Neuronal stem cell (in vitro differentiated cells): ENCODE results near the gene CEACAM16.
"Not testable (repeated sequence)": the region's sequence is repeated elsewhere in the genome, so short reads cannot be mapped to it uniquely, and the experiment has no call there.

Experiments
- DNase-seq: peaks from one replicate; pipeline ENCODE4 v3.0.0-alpha.2; 2013; ENCODE audit warnings: low spot score
- H2AFZ ChIP-seq: one replicate; pipeline ENCODE4 v1.6.1; 2013; ENCODE audit warnings: mild to moderate bottlenecking, low read length, inconsistent platforms
- H2AK5ac ChIP-seq: 2 replicates; pipeline ENCODE4 v1.6.1; 2013; ENCODE audit warnings: low read depth, mild to moderate bottlenecking, inconsistent platforms, low read length, moderate library complexity, mixed read lengths
- H2BK120ac ChIP-seq: 2 replicates; pipeline ENCODE4 v1.6.1; 2013; ENCODE audit warnings: low read depth, mild to moderate bottlenecking, inconsistent platforms, low read length, moderate library complexity, mixed read lengths
- H2BK12ac ChIP-seq: one replicate; pipeline ENCODE4 v1.6.1; 2013; ENCODE audit warnings: low read length, inconsistent platforms
- H2BK15ac ChIP-seq: 2 replicates; pipeline ENCODE4 v1.6.1; 2013; ENCODE audit warnings: mild to moderate bottlenecking, low read length, inconsistent platforms, mixed read lengths
- H2BK5ac ChIP-seq: one replicate; pipeline ENCODE4 v1.6.1; 2013; ENCODE audit warnings: inconsistent platforms, mild to moderate bottlenecking, low read length, moderate library complexity
- H3K14ac ChIP-seq: one replicate; pipeline ENCODE4 v1.6.1; 2013; ENCODE audit warnings: low read length, inconsistent platforms
- H3K18ac ChIP-seq: 2 replicates; pipeline ENCODE4 v1.6.1; 2013; ENCODE audit warnings: low read length, inconsistent platforms
- H3K23ac ChIP-seq: 2 replicates; pipeline ENCODE4 v1.6.1; 2013; ENCODE audit warnings: low read depth, mild to moderate bottlenecking, mixed read lengths, low read length, inconsistent platforms; ENCODE audit not compliant: poor library complexity
- H3K27ac ChIP-seq: replicated peaks from 3 replicates; pipeline ENCODE4 v1.5.1; 2013; ENCODE audit warnings: low read length, inconsistent platforms
- H3K27me3 ChIP-seq, 3 experiments: 2 replicates each; pipeline ENCODE4 v1.6.1; 2013; ENCODE audit warnings: low read length in 3 of 3, mild to moderate bottlenecking in 2 of 3, inconsistent platforms in 1 of 3, low read depth in 1 of 3, mixed read lengths in 1 of 3, moderate library complexity in 1 of 3; ENCODE audit not compliant: control insufficient read depth in 3 of 3, insufficient read depth in 3 of 3
- H3K36me3 ChIP-seq, 2 donors: replicated peaks in 1 of 2; 2 replicates each; pipeline ENCODE4 v1.6.1; 2013; ENCODE audit warnings: low read length in 2 of 2; ENCODE audit not compliant: control insufficient read depth in 2 of 2, insufficient read depth in 2 of 2
- H3K4ac ChIP-seq: 2 replicates; pipeline ENCODE4 v1.6.1; 2013; ENCODE audit warnings: inconsistent platforms, mild to moderate bottlenecking, low read length, moderate library complexity
- H3K4me1 ChIP-seq, 2 donors: 1 replicate in 1 of 2; 2 replicates in 1 of 2; pipeline ENCODE4 v1.6.1; 2013; ENCODE audit warnings: low read length in 2 of 2, low read depth in 1 of 2; ENCODE audit not compliant: control insufficient read depth in 2 of 2, insufficient read depth in 1 of 2
- H3K4me2 ChIP-seq: one replicate; pipeline ENCODE4 v1.6.1; 2013; ENCODE audit warnings: mild to moderate bottlenecking, low read length, inconsistent platforms; ENCODE audit not compliant: insufficient read depth, poor library complexity, severe bottlenecking
- H3K4me3 ChIP-seq, 2 donors: 2 replicates each; pipeline ENCODE4 v1.5.1; 2013; ENCODE audit warnings: low read length in 2 of 2, mild to moderate bottlenecking in 2 of 2, inconsistent platforms in 1 of 2, moderate library complexity in 1 of 2
- H3K79me1 ChIP-seq: one replicate; pipeline ENCODE4 v1.6.1; 2013; ENCODE audit warnings: low read depth, mild to moderate bottlenecking, inconsistent platforms, low read length, moderate library complexity
- H3K9ac ChIP-seq: one replicate; pipeline ENCODE4 v1.6.1; 2013; ENCODE audit warnings: mild to moderate bottlenecking, low read depth, low read length, inconsistent platforms; ENCODE audit not compliant: poor library complexity
- H3K9me3 ChIP-seq, 2 donors: replicated peaks in 1 of 2; 2 replicates each; pipeline versions ENCODE3 to v1.6.1; 2013; ENCODE audit warnings: low read length in 2 of 2, mild to moderate bottlenecking in 2 of 2, inconsistent platforms in 1 of 2, low read depth in 1 of 2, mixed read lengths in 1 of 2, moderate library complexity in 1 of 2; ENCODE audit not compliant: control insufficient read depth in 2 of 2, insufficient read depth in 1 of 2
- H4K8ac ChIP-seq: one replicate; pipeline ENCODE4 v1.6.1; 2013; ENCODE audit warnings: low read depth, mild to moderate bottlenecking, inconsistent platforms, low read length, moderate library complexity
- H4K91ac ChIP-seq: one replicate; pipeline ENCODE4 v1.6.1; 2013; ENCODE audit warnings: low read length, low read depth, mild to moderate bottlenecking, inconsistent platforms; ENCODE audit not compliant: poor library complexity
- WGBS, 2 donors: extraction: QIAGEN DNeasy Blood & Tissue Kit; methylation state at CpG; one replicate each; pipeline ENCODE4 v1.1.7; 2013; ENCODE audit warnings: missing lambda C conversion rate in 2 of 2, mixed read lengths in 1 of 2; ENCODE audit not compliant: insufficient read length in 2 of 2, insufficient replicate concordance in 1 of 2; ENCODE audit errors: extremely low coverage in 2 of 2; 5-methylcytosine and 5-hydroxymethylcytosine counted together

CEACAM16 gene

DNA sequence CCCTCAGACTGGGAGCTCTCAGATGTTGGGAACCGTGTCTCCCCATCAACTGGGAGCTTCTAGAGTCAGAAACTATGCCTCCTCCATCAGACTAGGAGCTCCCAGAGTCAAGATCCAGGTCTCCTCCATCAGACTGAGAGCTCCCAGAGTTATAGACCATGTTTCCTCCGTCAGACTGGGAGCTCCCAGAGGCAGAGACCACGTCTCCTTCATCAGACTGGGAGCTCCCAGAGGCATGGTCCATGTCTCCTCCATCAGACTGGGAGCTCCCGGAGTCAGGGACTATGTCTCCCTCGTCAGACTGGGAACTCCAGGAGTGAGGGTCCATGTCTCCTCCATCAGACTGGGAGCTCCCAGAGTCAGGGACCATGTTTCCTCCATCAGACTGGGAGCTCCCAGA lies 10.0 kb downstream of the CEACAM16 start:
- Histone ChIP-seq H3K79me1 (no peaks in the 10 kb centered on the region), H3K27me3 (peaks cover 0 to 3% (median 0%) of the 10 kb centered on the region in 3 experiments), H3K27ac (no peak overlapping the region), H3K4me2 (no peak overlapping the region), H3K18ac (no peak overlapping the region), H3K36me3 (no peaks in the 10 kb centered on the region), H3K4ac (no peak overlapping the region), H3K9me3 (no peaks in the 10 kb centered on the region), H3K9ac (no peak overlapping the region), H3K23ac (no peak overlapping the region), H2BK15ac (no peak overlapping the region), H2BK12ac (no peak overlapping the region), H2BK5ac (no peak overlapping the region), H2AFZ (no peak overlapping the region), H3K4me1 (no peaks in the 10 kb centered on the region), H2AK5ac (no peak overlapping the region), H3K14ac (no peak overlapping the region), H3K4me3 (no peak overlapping the region), H4K8ac (no peak overlapping the region), H4K91ac (no peak overlapping the region), H2BK120ac (no peak overlapping the region)
- DNase-seq = no peak
- no CpG with 5 or more reads among the region's 5 CpGs for WGBS, 2 donors

- not testable (repeated sequence) for H3K9ac ChIP-seq, H3K4me2 ChIP-seq, H3K14ac ChIP-seq, H4K8ac ChIP-seq, H3K4ac ChIP-seq, H3K9me3 ChIP-seq, H2BK15ac ChIP-seq, H3K4me1 ChIP-seq, H3K27ac ChIP-seq, H2AFZ ChIP-seq, H3K4me3 ChIP-seq, H3K23ac ChIP-seq, H3K27me3 ChIP-seq, H3K36me3 ChIP-seq, H2BK120ac ChIP-seq, H2BK5ac ChIP-seq, H4K91ac ChIP-seq, H2BK12ac ChIP-seq, H3K79me1 ChIP-seq, DNase-seq
- H2AK5ac ChIP-seq = peak overlapping the region; percentile 40
- no CpG with 5 or more reads among the region's 4 CpGs for WGBS, 2 donors
- peak overlapping the region; percentile 8 for H3K18ac ChIP-seq
Observed at GRCh38 chr19:44709434-44710266, 10.7 kb downstream of the CEACAM16 start.

GRCh38 chr19:44710483-44710882 lies 11.5 kb downstream of the CEACAM16 start:
- Histone ChIP-seq H3K27me3 (no peaks in the 10 kb centered on the region), H2AK5ac (no peak overlapping the region), H3K4me2 (no peak overlapping the region), H3K36me3 (no peaks in the 10 kb centered on the region), H3K18ac (peak overlapping the region; percentile 2), H4K91ac (no peak overlapping the region), H2BK120ac (no peak overlapping the region), H3K14ac (peak overlapping the region; percentile 3), H3K79me1 (no peaks in the 10 kb centered on the region), H4K8ac (no peak overlapping the region), H3K4me3 (no peak overlapping the region), H2BK12ac (no peak overlapping the region), H2BK15ac (peak overlapping the region; percentile 54), H3K4me1 (no peaks in the 10 kb centered on the region), H2BK5ac (peak overlapping the region; percentile 77), H3K23ac (peak overlapping the region; percentile 82), H3K9ac (no peak overlapping the region), H3K27ac (no peak overlapping the region), H3K9me3 (peaks cover 6 to 8% of the 10 kb centered on the region in 2 donors), H2AFZ (no peak overlapping the region), H3K4ac (no peak overlapping the region)
- no CpG with 5 or more reads among the region's 14 CpGs for WGBS, 2 donors
- DNase-seq = no peak

DNA sequence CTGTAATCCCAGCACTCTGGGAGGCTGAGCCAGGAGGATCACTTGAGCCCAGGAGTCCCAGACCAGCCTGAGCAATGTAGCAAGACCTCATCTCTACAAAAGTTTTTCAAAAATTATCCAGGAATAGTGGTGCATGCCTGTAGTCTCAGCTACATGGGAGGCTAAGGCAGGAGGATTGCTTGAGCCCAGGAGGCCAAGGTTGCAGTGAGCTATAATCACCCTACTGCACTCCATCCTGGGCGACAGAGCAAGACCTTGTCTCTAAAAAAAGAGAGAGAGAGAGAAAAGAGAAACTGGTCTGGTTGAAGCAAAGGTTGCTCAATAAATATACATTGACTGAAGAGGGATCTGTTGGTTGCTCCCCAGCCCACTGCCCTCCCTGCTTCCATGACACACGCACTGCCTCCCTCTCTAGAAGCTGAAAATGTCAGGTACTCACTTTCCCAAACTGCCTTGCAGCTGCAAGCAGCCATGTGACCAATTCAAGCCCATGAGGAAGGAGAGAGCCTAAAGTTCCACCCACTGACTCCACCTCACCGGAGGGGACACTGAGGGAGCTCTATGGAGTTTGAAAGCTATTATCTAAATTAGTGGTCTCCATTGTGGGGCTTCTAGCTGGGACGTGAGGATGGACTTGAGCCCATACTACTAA lies 14.0 kb downstream of the CEACAM16 start:
- Histone ChIP-seq H2AFZ (no peak overlapping the region), H2AK5ac (no peak overlapping the region), H3K4ac (no peak overlapping the region), H3K23ac (no peak overlapping the region), H3K9ac (no peak overlapping the region), H3K14ac (no peak overlapping the region), H2BK15ac (no peak overlapping the region), H3K36me3 (no peaks in the 10 kb centered on the region), H3K18ac (no peak overlapping the region), H3K4me2 (no peak overlapping the region), H2BK12ac (no peak overlapping the region), H2BK5ac (no peak overlapping the region), H3K27me3 (no peaks in the 10 kb centered on the region), H3K9me3 (peaks cover 6 to 8% of the 10 kb centered on the region in 2 donors), H3K4me3 (no peak overlapping the region), H4K8ac (no peak overlapping the region), H4K91ac (no peak overlapping the region), H3K79me1 (no peaks in the 10 kb centered on the region), H3K27ac (no peak overlapping the region), H2BK120ac (no peak overlapping the region), H3K4me1 (no peaks in the 10 kb centered on the region)
- no CpG with 5 or more reads among the region's 4 CpGs for WGBS, 2 donors
- DNase-seq = no peak
